GM21825 (cell line): ENCODE data around the gene ZDHHC18.
"Not testable (repeated sequence)": the region's sequence is repeated elsewhere in the genome, so short reads cannot be mapped to it uniquely, and the experiment has no call there.

Source experiments
- ATAC-seq: cut with Tn5 transposase; IDR thresholded peaks from one replicate; pipeline ENCODE4 v1.9.1; 2021; ENCODE audit warnings: mild to moderate bottlenecking, moderate library complexity; ENCODE audit not compliant: unreplicated experiment

The ZDHHC18 gene

DNA sequence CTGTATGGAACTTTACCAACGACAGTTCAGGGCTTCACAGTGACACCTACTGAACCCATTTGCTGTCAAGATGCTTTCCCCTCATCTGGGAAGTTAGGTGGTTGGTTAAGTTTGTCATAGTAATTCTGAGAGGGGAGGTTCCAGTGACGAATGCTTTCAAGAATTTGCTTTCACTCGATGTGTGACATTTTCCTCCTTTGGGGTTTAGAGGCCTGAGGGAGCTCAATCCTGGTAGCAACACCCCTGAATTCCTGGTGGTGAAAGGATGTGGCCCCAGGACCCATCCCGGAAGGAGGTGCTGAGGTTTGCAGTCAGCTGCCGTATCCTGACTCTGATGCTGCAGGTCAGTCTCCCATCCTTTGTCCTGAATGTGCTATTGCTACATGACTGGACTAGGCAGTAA, 35.9 kb upstream of the ZDHHC18 start:
- no peak for ATAC-seq

GRCh38 chr1:26791148-26791547, 35.3 kb upstream of the ZDHHC18 start:
- no peak for ATAC-seq

- ATAC-seq, result no peak
Observed at GRCh38 chr1:26791626-26792025, 34.9 kb upstream of the ZDHHC18 start.

DNA sequence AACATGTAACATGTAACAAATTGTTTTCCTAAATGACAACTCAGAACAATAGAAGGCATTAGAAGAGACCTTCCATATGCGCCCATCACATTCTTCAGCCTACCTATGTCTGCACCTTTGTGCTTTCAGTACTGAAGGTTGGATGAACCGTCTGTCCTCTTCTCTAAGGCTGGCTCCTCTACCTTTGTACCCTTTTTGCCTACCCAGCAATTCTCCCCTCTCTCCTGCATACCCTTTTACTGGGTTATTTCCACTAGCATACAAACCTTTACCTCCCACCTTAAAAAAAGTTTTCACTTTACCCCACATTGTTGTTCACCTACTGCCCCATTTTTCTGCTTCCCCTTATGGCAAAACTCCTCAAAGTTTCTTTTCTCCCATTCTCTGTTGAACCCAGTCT, 33.6 kb upstream of the ZDHHC18 start:
- no peak for ATAC-seq

GRCh38 chr1:26794391-26794790, 32.1 kb upstream of the ZDHHC18 start:
- no peak for ATAC-seq

DNA sequence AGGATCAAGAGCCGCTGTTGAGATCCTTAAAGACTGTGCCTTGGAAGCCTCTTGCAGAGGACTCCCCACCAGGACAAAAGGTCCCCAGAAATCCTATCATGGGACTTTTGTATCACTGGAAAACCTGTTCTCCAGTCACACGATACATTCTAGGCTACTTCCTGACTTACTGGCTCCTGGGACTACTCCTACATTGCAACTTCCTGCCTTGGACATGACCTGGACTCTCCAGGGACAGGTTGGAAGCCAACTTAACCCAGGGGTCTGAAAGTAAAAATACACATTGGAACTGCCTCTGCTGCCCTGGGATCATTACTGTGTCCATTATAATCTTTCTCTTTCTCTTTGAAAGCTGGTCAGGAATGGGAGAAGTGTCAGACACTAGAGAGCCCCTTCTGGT, 28.9 kb upstream of the ZDHHC18 start:
- ATAC-seq, result no peak

DNA sequence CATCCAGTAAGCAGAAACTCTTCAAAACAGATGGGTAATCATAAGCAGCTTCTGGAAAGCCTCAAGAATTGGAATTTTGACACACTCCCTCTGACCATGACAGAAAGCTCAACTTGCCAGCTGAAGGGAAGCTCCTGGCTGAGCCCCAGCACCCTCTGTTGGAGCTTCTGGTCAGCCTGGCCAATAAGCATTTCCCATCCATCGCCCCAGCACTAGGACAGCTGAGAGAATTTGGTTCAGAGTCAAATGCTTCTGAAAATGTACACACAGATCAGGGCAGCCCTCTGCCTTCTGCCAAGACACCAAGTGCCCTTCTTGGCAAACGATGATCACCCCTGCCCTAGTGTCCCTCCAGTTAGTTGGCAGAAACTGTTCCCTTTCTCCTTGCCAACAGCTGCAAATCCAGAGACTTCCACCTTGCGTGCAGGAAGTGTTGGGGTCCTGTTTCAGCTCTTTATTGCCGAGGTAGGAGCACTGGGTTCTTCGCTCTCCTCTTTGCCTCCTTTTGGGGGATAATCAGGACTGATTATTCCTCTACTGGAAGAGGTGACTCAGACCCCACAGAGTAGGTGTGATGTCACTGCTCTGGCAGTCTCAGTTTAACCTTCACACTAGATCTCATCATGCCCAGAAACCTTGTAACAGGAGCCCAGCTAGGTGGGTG, 26.9 kb upstream of the ZDHHC18 start:
- ATAC-seq, result no peak

GRCh38 chr1:26803932-26804331, 22.6 kb upstream of the ZDHHC18 start:
- not testable (repeated sequence) for ATAC-seq

DNA sequence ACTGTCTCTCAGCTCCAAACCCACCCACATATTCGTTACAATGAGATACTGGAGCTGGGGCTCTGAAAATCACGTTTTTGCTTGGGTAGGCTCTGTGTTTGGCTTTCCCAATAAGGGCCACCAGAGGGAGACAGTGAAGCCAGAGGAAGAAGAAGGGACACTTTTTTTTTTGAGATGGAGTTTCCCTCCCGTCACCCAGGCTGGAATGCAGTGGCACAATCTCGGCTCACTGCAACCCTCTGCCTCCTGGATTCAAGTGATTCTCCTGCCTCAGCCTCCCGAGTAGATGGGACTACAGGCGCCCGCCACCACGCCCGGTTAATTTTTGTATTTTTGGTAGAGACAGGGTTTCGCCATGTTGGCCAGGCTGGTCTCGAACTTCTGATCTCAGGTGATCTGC, 16.4 kb upstream of the ZDHHC18 start:
- not testable (repeated sequence) for ATAC-seq

- no peak for ATAC-seq
Observed at GRCh38 chr1:26811057-26811456, 15.4 kb upstream of the ZDHHC18 start.

DNA sequence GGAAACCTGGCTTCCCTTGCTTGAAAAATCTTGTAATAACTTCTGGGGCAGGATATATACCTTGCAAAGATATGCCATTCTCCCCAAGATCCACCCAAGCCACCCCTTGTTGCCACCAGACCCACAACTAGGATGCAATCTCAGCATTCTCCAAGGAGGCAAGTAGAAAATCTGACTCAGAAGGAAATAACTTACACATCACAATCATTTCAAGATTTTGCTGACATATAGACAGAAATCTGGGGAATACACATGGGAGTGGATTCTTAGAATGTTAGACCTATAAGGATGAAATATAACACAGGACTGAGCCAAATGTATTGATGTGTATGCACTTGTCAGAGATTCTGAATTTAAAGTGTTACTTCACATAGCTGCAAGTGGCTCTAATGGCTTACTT, 14.8 kb upstream of the ZDHHC18 start:
- no peak for ATAC-seq

DNA sequence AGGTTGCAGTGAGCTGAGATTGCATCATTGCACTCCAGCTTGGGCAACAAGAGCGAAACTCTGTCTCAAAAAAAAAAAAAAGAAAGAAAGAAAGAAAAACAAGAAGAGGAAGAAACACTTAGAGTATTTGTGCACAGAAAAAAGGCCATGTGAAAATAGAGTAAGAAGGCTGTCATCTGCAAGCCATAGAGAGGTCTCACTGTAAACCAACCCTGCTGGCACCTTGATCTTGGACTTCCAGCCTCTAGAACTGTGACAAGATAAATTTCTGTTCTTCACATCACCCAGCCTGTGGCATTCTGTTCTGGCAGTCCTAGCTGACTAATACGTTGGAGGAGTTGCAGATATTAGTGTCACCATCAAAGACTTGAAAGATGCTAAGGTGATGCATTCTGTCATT, 12.1 kb upstream of the ZDHHC18 start:
- ATAC-seq, result no peak

GRCh38 chr1:26814893-26815292, 11.6 kb upstream of the ZDHHC18 start:
- no peak for ATAC-seq

DNA sequence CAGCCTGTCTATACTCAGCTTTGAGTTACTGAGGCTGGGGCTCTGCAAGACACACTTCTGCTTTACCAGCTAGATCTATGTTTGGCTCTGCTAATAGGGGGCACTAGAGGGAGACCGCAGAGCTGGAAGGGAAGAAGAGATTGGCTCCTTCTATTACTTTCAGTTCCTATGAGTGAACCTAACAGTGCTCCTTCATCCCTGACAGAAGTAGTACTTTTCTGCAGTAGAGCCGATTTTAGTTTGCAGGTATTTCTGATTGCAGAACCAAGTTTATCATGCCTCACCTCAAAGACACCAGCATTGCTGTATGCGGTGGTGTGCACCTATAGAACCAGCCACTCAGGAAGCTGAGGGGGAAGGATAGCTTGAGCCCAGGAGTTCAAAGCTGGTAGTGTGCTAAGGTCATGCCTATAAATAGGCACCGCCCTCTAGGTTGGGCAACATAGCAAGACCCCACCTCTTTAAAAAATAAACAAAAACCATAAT, 5.7 kb upstream of the ZDHHC18 start:
- peak; percentile 83 for ATAC-seq

DNA sequence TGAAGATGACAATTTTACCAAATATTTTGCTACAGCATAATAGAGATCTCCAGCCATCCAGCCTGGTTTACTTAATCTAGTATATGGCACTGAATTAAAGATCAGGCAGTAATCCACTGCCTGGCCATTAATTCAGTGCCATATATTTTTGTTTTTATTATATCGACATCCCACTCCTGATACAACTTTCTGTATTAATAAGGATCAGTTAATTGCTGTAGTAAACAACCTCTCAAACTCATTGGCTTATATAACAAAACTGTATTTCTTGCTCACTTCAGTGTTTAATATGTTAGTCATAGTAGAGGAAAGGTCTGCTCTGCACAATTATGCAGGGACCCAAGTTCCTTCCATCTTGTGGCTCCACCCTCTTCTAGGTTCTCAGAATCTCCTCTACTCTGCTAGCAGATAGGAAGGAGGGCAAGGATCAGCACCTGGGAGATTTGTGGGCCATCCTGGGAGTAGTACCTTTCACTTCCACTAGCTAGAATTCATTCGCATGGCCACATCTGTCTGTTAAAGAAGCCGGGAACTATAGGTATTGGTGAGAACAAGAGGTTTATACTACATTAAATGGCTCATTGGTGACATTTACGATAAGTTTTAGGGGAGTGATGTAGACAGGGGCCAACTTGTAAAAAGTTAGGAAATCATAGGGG, 3.6 kb upstream of the ZDHHC18 start:
- ATAC-seq, result no peak

DNA sequence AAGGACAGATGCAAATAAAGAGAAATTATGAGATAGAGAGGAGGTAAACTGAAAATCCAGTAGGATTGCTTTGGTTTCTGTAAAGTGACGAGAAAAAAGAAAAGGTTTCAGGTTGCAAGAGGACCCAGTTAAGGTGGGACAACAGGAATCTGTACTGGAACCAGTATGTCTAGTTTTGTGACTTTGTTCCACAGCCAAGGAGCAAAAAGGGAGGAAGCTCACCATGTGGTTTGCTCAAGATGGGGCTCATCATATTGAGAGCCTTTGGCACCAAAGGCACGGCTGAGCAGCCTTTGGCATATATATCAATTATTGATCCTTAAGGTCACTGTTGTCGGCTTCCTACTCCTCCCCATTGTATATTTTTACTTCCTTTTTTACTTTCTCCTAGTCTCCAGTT, 1.8 kb upstream of the ZDHHC18 start:
- no peak for ATAC-seq

GRCh38 chr1:26827106-26827604, 667 bp downstream of the ZDHHC18 start:
- no peak for ATAC-seq

- no peak for ATAC-seq
Observed at GRCh38 chr1:26827663-26828062, 1.2 kb downstream of the ZDHHC18 start.

DNA sequence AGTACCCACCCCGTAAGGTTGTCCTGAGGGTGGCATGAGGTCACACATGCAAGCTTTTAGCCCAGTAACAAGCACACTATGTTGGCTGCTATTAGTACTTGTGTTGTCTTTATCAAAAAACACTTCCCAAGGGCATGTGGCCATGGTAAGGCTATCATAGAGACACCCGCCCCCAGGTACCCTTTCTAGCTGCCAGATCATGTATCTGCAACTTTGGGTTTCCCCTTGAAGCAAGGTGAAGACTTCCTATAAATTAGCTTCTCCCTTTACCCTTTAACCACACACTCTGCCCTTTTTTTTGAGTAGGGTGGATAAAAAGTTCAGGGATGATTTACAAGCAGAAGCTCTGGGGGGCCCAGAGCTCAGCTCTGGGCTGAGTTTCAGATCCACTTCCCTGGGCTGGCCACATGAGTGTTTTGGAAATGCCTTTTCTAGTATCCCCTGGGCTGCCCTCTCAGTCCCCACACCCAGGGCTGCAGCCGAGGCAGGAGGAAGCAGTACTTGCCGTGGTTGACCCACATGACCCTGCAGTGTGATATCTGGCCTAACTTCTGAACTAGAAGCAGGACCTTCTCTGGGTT, 2.0 kb downstream of the ZDHHC18 start:
- ATAC-seq, result no peak

DNA sequence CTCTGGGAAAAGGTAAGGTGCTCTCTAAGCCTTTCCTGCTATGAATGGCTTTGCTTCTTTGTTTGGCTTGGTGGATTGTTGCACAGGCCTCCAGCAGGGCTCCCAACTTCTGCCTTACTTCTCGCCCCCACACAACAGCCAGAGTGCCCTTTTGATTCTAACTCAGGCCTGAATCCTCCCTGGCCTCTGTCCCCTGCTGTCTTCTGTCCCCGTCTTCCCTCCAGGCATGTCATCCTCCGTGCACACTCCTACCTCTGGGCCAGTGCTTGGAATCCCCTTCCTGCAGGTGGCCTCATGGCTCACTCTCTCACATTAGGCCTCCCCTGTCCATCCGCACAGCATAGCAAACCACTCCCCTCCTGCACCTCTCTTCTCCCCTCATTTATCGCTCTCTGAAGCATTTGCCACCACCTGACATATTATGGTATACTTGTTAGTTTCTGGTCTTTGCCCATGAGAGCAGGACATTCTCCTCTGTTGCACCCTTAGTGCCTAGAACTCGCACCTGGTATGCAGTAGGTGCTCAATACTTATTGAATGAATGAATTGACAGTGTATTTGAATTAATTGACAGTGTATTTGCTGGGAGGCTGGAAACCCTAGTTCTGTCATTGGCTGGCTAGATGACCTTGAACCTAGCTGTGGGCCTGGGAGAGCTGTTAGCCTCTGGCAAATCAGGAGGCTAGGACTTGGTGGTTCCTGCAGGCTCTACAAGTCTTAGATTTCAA, 2.9 kb downstream of the ZDHHC18 start:
- no peak for ATAC-seq

GRCh38 chr1:26831059-26831458, 4.6 kb downstream of the ZDHHC18 start:
- ATAC-seq, result no peak
